Trophoblast cell (in vitro differentiated cells and primary cell): ENCODE measurements around the gene DTL.

Experiments
- DNase-seq, 2 donors: peaks; one replicate each; pipeline ENCODE4 v3.0.0-alpha.2; 2016
- H2AFZ ChIP-seq: 2 replicates; pipeline ENCODE4 v1.6.1; 2013; ENCODE audit warnings: low read length, moderate library complexity, mild to moderate bottlenecking; ENCODE audit not compliant: insufficient read depth, poor library complexity
- H2AK5ac ChIP-seq: 2 replicates; pipeline ENCODE4 v1.6.1; 2013; ENCODE audit warnings: mild to moderate bottlenecking, low read length
- H2BK120ac ChIP-seq: 2 replicates; pipeline ENCODE4 v1.6.1; 2013; ENCODE audit warnings: low read length, mild to moderate bottlenecking, moderate library complexity; ENCODE audit not compliant: insufficient read depth, poor library complexity
- H2BK12ac ChIP-seq: 2 replicates; pipeline ENCODE4 v1.6.1; 2013; ENCODE audit warnings: mild to moderate bottlenecking, low read length, moderate library complexity
- H2BK5ac ChIP-seq: 2 replicates; pipeline ENCODE4 v1.6.1; 2013; ENCODE audit warnings: low read length, low read depth, moderate library complexity, mild to moderate bottlenecking; ENCODE audit not compliant: poor library complexity
- H3K14ac ChIP-seq: 2 replicates; pipeline ENCODE4 v1.6.1; 2013; ENCODE audit warnings: mild to moderate bottlenecking, low read length
- H3K18ac ChIP-seq: 2 replicates; pipeline ENCODE4 v1.6.1; 2013; ENCODE audit warnings: mild to moderate bottlenecking, low read length
- H3K23ac ChIP-seq: 2 replicates; pipeline ENCODE4 v1.6.1; 2013; ENCODE audit warnings: low read length
- H3K27ac ChIP-seq: 2 replicates; pipeline ENCODE4 v1.5.1; 2013; ENCODE audit warnings: low read depth, mild to moderate bottlenecking, inconsistent platforms, low read length, moderate library complexity
- H3K27me3 ChIP-seq: 2 replicates; pipeline ENCODE4 v1.6.1; 2013; ENCODE audit warnings: inconsistent platforms, mild to moderate bottlenecking, low read length, moderate library complexity; ENCODE audit not compliant: insufficient read depth
- H3K36me3 ChIP-seq, 2 experiments: 1 replicate in 1 of 2; 2 replicates in 1 of 2; pipeline ENCODE4 v1.6.1; 2013; ENCODE audit warnings: low read length in 2 of 2, mild to moderate bottlenecking in 2 of 2, moderate library complexity in 1 of 2; ENCODE audit not compliant: insufficient read depth in 2 of 2, control insufficient read depth in 1 of 2
- H3K4ac ChIP-seq: 2 replicates; pipeline ENCODE4 v1.6.1; 2013; ENCODE audit warnings: low read depth, mild to moderate bottlenecking, low read length, moderate library complexity
- H3K4me1 ChIP-seq, 2 experiments: 1 replicate in 1 of 2; 2 replicates in 1 of 2; pipeline ENCODE4 v1.6.1; 2013; ENCODE audit warnings: low read length in 2 of 2, mild to moderate bottlenecking in 2 of 2, moderate library complexity in 1 of 2; ENCODE audit not compliant: insufficient read depth in 2 of 2, control insufficient read depth in 1 of 2
- H3K4me2 ChIP-seq: 2 replicates; pipeline ENCODE4 v1.6.1; 2013; ENCODE audit warnings: inconsistent platforms, mild to moderate bottlenecking, low read length, moderate library complexity
- H3K4me3 ChIP-seq: 2 replicates; pipeline ENCODE4 v1.5.1; 2013; ENCODE audit warnings: mild to moderate bottlenecking, low read depth, low read length, inconsistent platforms
- H3K79me1 ChIP-seq: one replicate; pipeline ENCODE4 v1.6.1; 2013; ENCODE audit warnings: low read length
- H3K79me2 ChIP-seq: 2 replicates; pipeline ENCODE4 v1.6.1; 2013; ENCODE audit warnings: low read length, mild to moderate bottlenecking; ENCODE audit not compliant: control insufficient read depth, insufficient read depth, poor library complexity
- H3K9ac ChIP-seq: 2 replicates; pipeline ENCODE4 v1.6.1; 2013; ENCODE audit warnings: mild to moderate bottlenecking, low read length
- H3K9me3 ChIP-seq: 2 replicates; pipeline ENCODE4 v1.6.1; 2013; ENCODE audit warnings: low read depth, mild to moderate bottlenecking, control low read depth, inconsistent platforms, low read length; ENCODE audit not compliant: insufficient read depth
- H4K12ac ChIP-seq: 2 replicates; pipeline ENCODE4 v1.6.1; 2013; ENCODE audit warnings: low read depth, mild to moderate bottlenecking, low read length, moderate library complexity
- H4K8ac ChIP-seq: 2 replicates; pipeline ENCODE4 v1.6.1; 2013; ENCODE audit warnings: low read depth, mild to moderate bottlenecking, low read length, moderate library complexity
- H4K91ac ChIP-seq: one replicate; pipeline ENCODE4 v1.6.1; 2013; ENCODE audit warnings: low read depth, mild to moderate bottlenecking, low read length, moderate library complexity
- WGBS: extraction: QIAGEN DNeasy Blood & Tissue Kit; methylation state at CpG from one replicate; pipeline ENCODE4 v1.1.7; 2013; ENCODE audit warnings: missing lambda C conversion rate; ENCODE audit not compliant: insufficient read length, insufficient coverage; ENCODE audit errors: extremely low coverage; 5-methylcytosine and 5-hydroxymethylcytosine counted together

Gene DTL

DNA sequence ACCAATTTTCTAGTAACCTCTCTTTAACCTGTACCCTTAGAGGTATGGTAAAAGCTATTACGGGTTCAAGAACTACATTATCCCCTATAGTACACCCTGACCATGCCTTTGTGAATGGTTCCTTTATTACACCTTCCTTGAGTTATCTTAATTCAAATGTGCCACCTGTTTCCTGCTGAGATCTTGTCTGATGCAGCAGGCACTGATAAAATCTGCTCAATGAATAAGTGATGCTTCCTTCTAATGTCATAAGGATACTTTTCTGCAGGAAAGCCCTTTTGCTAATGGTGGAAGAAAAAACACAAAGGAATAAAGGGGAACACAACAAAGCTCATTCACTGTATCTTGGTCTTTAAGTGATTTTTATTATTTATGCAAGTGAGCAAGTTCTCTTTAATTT is 26.0 kb upstream of the DTL start:
- no peak for DNase-seq
- no peak overlapping the region for H3K4me3 ChIP-seq
- H3K4ac ChIP-seq: no peak overlapping the region
- H3K9ac ChIP-seq: no peak overlapping the region
- no peak overlapping the region for H2BK5ac ChIP-seq
- no peak overlapping the region for H3K23ac ChIP-seq
- WGBS: no CpG with 5 or more reads among the region's 1 CpG
- H2BK120ac ChIP-seq: no peak overlapping the region
- H3K4me1 ChIP-seq: no peaks in the 10 kb centered on the region
- H3K14ac ChIP-seq: no peak overlapping the region
- H3K9me3 ChIP-seq: no peaks in the 10 kb centered on the region
- H3K4me2 ChIP-seq: no peak overlapping the region
- no peak overlapping the region for H4K8ac ChIP-seq
- no peak overlapping the region for H4K12ac ChIP-seq
- H2AFZ ChIP-seq: no peak overlapping the region
- no peak overlapping the region for H2AK5ac ChIP-seq
- peaks cover 2% of the 10 kb centered on the region in 2 experiments for H3K36me3 ChIP-seq
- no peaks in the 10 kb centered on the region for H3K79me1 ChIP-seq
- H4K91ac ChIP-seq: no peak overlapping the region
- H3K27me3 ChIP-seq: no peaks in the 10 kb centered on the region
- H2BK12ac ChIP-seq: no peak overlapping the region
- no peak overlapping the region for H3K27ac ChIP-seq
- H3K79me2 ChIP-seq: no peaks in the 10 kb centered on the region
- H3K18ac ChIP-seq: no peak overlapping the region

DNA sequence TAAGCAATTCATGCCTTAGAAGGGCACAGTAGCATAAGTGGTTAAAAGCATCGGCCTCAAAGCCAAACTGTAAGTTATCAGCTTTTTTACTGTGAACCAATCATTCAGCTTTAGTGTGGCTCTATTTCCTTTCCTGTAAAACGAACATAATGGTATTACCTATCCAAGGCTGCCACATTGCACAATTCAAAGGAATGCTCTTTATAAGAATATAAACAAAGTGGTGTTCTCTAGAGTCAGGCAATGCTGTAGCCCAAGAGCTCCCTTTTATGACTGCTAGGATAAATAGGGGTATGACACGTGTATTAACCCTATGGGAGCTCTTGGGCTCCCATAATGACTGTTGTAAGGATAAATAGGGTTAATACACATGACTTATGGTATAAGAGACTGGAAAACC is 25.5 kb upstream of the DTL start:
- Histone ChIP-seq H3K4me3 (no peak overlapping the region), H3K14ac (no peak overlapping the region), H3K4me1 (no peaks in the 10 kb centered on the region), H2AK5ac (no peak overlapping the region), H3K27me3 (no peaks in the 10 kb centered on the region), H3K9ac (no peak overlapping the region), H3K36me3 (peaks cover 2 to 4% of the 10 kb centered on the region in 2 experiments), H4K91ac (no peak overlapping the region), H3K79me2 (no peaks in the 10 kb centered on the region), H3K79me1 (no peaks in the 10 kb centered on the region), H2BK5ac (no peak overlapping the region), H3K9me3 (no peaks in the 10 kb centered on the region), H3K4ac (no peak overlapping the region), H4K12ac (no peak overlapping the region), H3K23ac (no peak overlapping the region), H2BK120ac (no peak overlapping the region), H4K8ac (no peak overlapping the region), H3K4me2 (no peak overlapping the region), H2AFZ (no peak overlapping the region), H3K27ac (no peak overlapping the region), H3K18ac (no peak overlapping the region), H2BK12ac (no peak overlapping the region)
- DNase-seq: no peak
- WGBS: no CpG with 5 or more reads among the region's 3 CpGs

DNA sequence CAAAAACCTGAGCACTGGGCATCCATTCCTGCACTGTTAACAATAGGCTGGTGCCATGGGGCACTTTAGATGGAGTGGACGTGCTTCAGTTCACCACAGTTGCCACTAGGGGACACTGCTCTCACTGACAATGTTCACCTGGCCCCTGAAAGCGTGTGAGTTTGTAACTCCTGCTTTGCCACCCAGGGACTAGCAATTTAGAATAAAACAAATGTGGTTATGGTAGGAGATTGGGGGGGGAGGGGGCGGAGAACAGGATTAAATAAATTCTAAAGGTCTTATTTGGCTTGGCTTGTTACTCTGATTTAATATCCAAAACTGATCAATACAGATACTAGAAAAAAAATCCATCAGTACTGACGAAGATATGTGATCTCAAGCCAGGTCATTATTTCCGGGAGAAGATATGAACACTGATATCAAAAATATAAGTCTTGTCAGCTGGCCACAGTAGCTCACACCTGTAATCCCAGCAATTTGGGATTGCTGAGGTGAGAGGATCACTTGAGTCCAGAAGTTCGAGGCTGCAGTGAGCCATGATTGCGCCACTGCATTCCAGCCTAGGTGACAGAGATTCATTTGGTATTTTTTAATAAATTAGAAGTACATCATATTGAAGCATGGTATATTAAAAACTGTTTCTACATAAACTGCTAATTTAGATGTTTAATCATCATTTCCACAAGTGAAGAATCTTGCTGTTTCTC is 23.4 kb upstream of the DTL start:
- Histone ChIP-seq H3K23ac (no peak overlapping the region), H3K4me3 (no peak overlapping the region), H2BK12ac (no peak overlapping the region), H3K79me2 (no peaks in the 10 kb centered on the region), H4K8ac (no peak overlapping the region), H3K27me3 (no peaks in the 10 kb centered on the region), H3K36me3 (peaks cover 2% of the 10 kb centered on the region in 2 experiments), H3K14ac (no peak overlapping the region), H3K4me1 (no peaks in the 10 kb centered on the region), H2BK5ac (no peak overlapping the region), H3K79me1 (no peaks in the 10 kb centered on the region), H4K91ac (no peak overlapping the region), H2AFZ (no peak overlapping the region), H4K12ac (no peak overlapping the region), H2AK5ac (no peak overlapping the region), H2BK120ac (no peak overlapping the region), H3K9ac (no peak overlapping the region), H3K4ac (no peak overlapping the region), H3K18ac (no peak overlapping the region), H3K27ac (no peak overlapping the region), H3K9me3 (no peaks in the 10 kb centered on the region), H3K4me2 (no peak overlapping the region)
- WGBS: no CpG with 5 or more reads among the region's 7 CpGs
- DNase-seq: peak; percentile 60 to 83

DNA sequence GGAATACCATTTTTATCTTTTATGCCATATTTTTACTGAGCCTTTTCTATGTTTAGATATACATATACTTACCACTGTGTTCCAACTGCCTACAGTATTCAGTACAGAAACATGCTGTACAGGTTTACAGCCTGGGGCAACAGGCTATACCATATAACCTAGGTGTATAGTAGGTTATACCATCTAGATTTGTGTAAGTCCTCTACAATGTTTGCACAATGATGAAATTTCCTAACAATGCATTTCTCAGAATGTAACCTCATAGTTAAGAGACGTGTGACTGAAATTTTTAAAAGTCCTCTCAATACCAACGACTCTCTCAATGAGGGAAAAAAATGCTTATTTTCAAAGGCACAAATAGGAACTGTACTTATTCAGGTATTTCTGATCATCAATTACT is 21.9 kb upstream of the DTL start:
- H2AK5ac ChIP-seq: no peak overlapping the region
- no CpG with 5 or more reads among the region's 2 CpGs for WGBS
- no peak overlapping the region for H3K4me2 ChIP-seq
- no peaks in the 10 kb centered on the region for H3K9me3 ChIP-seq
- no peak overlapping the region for H4K8ac ChIP-seq
- no peak overlapping the region for H3K23ac ChIP-seq
- H4K12ac ChIP-seq: no peak overlapping the region
- no peak overlapping the region for H3K4ac ChIP-seq
- H2BK12ac ChIP-seq: no peak overlapping the region
- no peaks in the 10 kb centered on the region for H3K27me3 ChIP-seq
- H3K4me1 ChIP-seq: no peaks in the 10 kb centered on the region
- H3K27ac ChIP-seq: no peak overlapping the region
- H3K14ac ChIP-seq: no peak overlapping the region
- no peak overlapping the region for H2AFZ ChIP-seq
- H4K91ac ChIP-seq: no peak overlapping the region
- H3K79me1 ChIP-seq: no peaks in the 10 kb centered on the region
- H2BK5ac ChIP-seq: no peak overlapping the region
- peaks cover 2% of the 10 kb centered on the region in 2 experiments for H3K36me3 ChIP-seq
- DNase-seq: peak; percentile 81 to 98
- H3K18ac ChIP-seq: no peak overlapping the region
- H2BK120ac ChIP-seq: no peak overlapping the region
- H3K9ac ChIP-seq: no peak overlapping the region
- no peaks in the 10 kb centered on the region for H3K79me2 ChIP-seq
- H3K4me3 ChIP-seq: no peak overlapping the region
